ENCODE results near the gene CNTNAP1. TPM values are rescaled to one million over a fixed set of nuclear protein-coding genes. Genes with fewer than 3 reads are reported as not detected.

The CNTNAP1 gene
- total and polyA plus RNA-seq, 9 of the 15 experiments (the other 6 are each of a cell fraction or from before 2014, with no cell fraction given) = 0.10 to 1.8 (median 0.62) TPM

DNA sequence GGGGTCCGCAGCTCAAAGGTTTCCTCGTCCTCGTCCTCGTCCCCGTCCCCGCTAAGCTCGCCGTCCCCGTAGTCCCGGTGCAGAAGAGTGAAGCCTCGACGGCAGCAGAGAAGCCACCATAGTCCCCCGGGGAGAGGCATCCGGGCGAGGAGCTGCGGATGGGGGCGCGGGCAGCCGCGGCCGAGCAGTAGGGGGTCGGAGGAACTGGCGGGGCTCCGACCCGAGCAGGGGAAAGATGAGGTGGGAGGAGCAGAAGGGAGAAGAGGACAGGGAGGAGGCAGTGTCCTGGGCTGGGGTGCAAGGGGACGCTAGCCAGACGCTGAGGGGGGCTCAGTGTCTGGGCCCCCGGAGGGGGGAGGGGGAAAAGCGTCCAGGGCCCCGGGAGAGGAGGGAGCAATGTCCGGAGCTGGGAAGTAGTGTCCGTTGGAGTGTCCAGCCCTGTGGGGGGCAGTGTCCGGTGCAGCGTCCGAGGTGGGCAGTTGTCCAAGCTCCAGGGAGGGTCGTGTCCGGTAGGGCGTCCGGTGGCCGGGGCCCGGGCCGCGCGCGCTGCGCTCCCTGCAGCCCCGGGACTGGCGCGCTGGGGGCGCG lies 5.8 kb upstream of the CNTNAP1 start, which contains the start of gene PLEKHH3 (continued):
- TF ChIP-seq, protein P1, sequence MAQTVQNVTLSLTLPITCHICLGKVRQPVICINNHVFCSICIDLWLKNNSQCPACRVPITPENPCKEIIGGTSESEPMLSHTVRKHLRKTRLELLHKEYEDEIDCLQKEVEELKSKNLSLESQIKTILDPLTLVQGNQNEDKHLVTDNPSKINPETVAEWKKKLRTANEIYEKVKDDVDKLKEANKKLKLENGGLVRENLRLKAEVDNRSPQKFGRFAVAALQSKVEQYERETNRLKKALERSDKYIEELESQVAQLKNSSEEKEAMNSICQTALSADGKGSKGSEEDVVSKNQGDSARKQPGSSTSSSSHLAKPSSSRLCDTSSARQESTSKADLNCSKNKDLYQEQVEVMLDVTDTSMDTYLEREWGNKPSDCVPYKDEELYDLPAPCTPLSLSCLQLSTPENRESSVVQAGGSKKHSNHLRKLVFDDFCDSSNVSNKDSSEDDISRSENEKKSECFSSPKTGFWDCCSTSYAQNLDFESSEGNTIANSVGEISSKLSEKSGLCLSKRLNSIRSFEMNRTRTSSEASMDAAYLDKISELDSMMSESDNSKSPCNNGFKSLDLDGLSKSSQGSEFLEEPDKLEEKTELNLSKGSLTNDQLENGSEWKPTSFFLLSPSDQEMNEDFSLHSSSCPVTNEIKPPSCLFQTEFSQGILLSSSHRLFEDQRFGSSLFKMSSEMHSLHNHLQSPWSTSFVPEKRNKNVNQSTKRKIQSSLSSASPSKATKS (CRISPR knock-in tag; IDR thresholded peaks at IDR 0.05) = no peak
- peak; percentile 53 to 73; a peak in 3 of 4 replicates for TF ChIP-seq MAZ (CRISPR knock-in tag; conservative IDR thresholded peaks at IDR 0.05 in 1 of 2, IDR thresholded peaks at IDR 0.05 in 1 of 2)
- no peak for TF ChIP-seq ZBTB8A (IDR thresholded peaks at IDR 0.05; ENCODE audit: partially characterized antibody)
- TF ChIP-seq, protein P2, sequence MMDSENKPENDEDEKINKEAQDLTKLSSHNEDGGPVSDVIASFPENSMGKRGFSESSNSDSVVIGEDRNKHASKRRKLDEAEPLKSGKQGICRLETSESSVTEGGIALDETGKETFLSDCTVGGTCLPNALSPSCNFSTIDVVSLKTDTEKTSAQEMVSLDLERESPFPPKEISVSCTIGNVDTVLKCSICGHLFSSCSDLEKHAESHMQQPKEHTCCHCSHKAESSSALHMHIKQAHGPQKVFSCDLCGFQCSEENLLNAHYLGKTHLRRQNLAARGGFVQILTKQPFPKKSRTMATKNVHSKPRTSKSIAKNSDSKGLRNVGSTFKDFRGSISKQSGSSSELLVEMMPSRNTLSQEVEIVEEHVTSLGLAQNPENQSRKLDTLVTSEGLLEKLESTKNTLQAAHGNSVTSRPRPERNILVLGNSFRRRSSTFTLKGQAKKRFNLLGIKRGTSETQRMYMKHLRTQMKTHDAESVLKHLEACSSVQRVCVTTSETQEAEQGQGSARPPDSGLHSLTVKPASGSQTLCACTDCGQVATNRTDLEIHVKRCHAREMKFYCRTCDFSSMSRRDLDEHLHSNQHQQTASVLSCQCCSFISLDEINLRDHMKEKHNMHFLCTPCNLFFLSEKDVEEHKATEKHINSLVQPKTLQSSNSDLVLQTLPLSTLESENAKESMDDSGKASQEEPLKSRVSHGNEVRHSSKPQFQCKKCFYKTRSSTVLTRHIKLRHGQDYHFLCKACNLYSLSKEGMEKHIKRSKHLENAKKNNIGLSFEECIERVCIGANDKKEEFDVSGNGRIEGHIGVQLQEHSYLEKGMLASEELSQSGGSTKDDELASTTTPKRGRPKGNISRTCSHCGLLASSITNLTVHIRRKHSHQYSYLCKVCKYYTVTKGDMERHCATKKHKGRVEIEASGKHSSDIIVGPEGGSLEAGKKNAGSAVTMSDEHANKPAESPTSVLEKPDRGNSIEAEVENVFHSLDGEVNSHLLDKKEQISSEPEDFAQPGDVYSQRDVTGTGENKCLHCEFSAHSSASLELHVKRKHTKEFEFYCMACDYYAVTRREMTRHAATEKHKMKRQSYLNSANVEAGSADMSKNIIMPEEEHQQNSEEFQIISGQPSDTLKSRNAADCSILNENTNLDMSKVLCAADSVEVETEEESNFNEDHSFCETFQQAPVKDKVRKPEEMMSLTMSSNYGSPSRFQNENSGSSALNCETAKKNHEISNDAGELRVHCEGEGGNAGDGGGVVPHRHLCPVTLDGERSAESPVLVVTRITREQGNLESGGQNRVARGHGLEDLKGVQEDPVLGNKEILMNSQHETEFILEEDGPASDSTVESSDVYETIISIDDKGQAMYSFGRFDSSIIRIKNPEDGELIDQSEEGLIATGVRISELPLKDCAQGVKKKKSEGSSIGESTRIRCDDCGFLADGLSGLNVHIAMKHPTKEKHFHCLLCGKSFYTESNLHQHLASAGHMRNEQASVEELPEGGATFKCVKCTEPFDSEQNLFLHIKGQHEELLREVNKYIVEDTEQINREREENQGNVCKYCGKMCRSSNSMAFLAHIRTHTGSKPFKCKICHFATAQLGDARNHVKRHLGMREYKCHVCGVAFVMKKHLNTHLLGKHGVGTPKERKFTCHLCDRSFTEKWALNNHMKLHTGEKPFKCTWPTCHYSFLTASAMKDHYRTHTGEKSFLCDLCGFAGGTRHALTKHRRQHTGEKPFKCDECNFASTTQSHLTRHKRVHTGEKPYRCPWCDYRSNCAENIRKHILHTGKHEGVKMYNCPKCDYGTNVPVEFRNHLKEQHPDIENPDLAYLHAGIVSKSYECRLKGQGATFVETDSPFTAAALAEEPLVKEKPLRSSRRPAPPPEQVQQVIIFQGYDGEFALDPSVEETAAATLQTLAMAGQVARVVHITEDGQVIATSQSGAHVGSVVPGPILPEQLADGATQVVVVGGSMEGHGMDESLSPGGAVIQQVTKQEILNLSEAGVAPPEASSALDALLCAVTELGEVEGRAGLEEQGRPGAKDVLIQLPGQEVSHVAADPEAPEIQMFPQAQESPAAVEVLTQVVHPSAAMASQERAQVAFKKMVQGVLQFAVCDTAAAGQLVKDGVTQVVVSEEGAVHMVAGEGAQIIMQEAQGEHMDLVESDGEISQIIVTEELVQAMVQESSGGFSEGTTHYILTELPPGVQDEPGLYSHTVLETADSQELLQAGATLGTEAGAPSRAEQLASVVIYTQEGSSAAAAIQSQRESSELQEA (IDR thresholded peaks at IDR 0.05; ENCODE audit: low read depth) = no peak
- peak; percentile 50 to 55; a peak in 2 of 4 replicates for TF ChIP-seq SIN3A (IDR thresholded peaks at IDR 0.05; ENCODE audit: borderline replicate concordance in 2 of 2, control insufficient read depth in 1 of 2, low read depth in 2 of 2, low read length in 2 of 2)
- 0 out of 4 replicates have a peak, but pooled peaks of 1 of the 2 experiments have one; percentile 24 for TF ChIP-seq NRF1 (conservative IDR thresholded peaks at IDR 0.05 in 1 of 2, IDR thresholded peaks at IDR 0.05 in 1 of 2)
- 0 out of 2 replicates have a peak, but pooled peaks have one; percentile 0 for TF ChIP-seq SP1 (CRISPR knock-in tag; IDR thresholded peaks at IDR 0.05)
- peak; percentile 56 for TF ChIP-seq BCOR (IDR thresholded peaks at IDR 0.05)
- no peak for TF ChIP-seq DACH1 (IDR thresholded peaks at IDR 0.05; ENCODE audit: partially characterized antibody)
- TF ChIP-seq, protein P3, sequence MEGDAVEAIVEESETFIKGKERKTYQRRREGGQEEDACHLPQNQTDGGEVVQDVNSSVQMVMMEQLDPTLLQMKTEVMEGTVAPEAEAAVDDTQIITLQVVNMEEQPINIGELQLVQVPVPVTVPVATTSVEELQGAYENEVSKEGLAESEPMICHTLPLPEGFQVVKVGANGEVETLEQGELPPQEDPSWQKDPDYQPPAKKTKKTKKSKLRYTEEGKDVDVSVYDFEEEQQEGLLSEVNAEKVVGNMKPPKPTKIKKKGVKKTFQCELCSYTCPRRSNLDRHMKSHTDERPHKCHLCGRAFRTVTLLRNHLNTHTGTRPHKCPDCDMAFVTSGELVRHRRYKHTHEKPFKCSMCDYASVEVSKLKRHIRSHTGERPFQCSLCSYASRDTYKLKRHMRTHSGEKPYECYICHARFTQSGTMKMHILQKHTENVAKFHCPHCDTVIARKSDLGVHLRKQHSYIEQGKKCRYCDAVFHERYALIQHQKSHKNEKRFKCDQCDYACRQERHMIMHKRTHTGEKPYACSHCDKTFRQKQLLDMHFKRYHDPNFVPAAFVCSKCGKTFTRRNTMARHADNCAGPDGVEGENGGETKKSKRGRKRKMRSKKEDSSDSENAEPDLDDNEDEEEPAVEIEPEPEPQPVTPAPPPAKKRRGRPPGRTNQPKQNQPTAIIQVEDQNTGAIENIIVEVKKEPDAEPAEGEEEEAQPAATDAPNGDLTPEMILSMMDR (IDR thresholded peaks at IDR 0.05 in 2 of 3, conservative IDR thresholded peaks at IDR 0.05 in 1 of 3; ENCODE audit: insufficient read depth in 2 of 3, low read depth in 1 of 3, low read length in 3 of 3) = peak in 2 of 3 experiments; percentile 14 to 33; a peak in 2 of 6 replicates
- peak; percentile 74 for TF ChIP-seq NFIC (IDR thresholded peaks at IDR 0.05)
- TF ChIP-seq HMGN3 (IDR thresholded peaks at IDR 0.05; ENCODE audit: borderline replicate concordance, extremely low read depth, insufficient read length, low read depth, low read length) = no peak
- peak; percentile 48 for TF ChIP-seq CHD1 (IDR thresholded peaks at IDR 0.05; ENCODE audit: low read length)
- no peak for TF ChIP-seq NBN (IDR thresholded peaks at IDR 0.05; ENCODE audit: low read depth)
- 0 out of 2 replicates have a peak, but pooled peaks have one; percentile 15 for TF ChIP-seq MXI1 (IDR thresholded peaks at IDR 0.05; ENCODE audit: low read depth, low read length)

Data from K562 (cell line).